T-helper 2 cell treated with Interferon-gamma antibody and Interleukin-4, amounts not matched to agents 100 ng/mL and 5 ng/mL, for 36 hours (primary cell): ENCODE data around the gene OGA. TPM values are rescaled to one million over a fixed set of nuclear protein-coding genes. Genes with fewer than 3 reads are reported as not detected.

Experiments
- intact Hi-C: fragments of 100-400 bp; cut with micrococcal nuclease; formaldehyde crosslinking; loops from one replicate; pipeline ENCODE4 v1.15.1; 2023
- total RNA-seq: library from RNA; stranded (reverse); gene quantifications from 2 replicates; pipeline ENCODE4 v1.2.3, GENCODE V29; 2022

Gene OGA
- total RNA-seq, 1 donor from 2014 or later: 129 TPM

DNA sequence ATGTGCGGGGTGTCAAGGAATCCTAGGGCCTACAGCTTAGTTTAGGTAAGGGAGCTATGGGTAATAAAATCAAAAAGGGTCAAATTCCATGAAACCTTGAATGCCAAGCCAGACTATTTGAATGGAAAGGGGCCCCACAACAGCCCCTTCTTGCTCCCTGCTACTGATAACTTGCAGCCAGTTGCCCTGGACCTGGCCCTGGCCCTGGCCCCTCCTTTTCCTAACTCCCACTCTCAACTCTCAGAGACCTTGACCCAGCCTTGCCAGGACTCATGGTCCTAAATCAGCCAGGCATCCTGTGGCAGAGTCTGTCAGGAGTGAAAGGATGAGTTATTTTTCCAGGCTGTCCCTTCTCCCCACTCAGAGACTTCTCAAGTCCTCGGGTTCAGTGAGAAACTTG is 19.5 kb upstream of the OGA start:
- intact Hi-C loops: loop anchor here (10.0 kb wide), 1 partner anchor 557 kb away; the partner anchor contains the start of gene NFKB2

DNA sequence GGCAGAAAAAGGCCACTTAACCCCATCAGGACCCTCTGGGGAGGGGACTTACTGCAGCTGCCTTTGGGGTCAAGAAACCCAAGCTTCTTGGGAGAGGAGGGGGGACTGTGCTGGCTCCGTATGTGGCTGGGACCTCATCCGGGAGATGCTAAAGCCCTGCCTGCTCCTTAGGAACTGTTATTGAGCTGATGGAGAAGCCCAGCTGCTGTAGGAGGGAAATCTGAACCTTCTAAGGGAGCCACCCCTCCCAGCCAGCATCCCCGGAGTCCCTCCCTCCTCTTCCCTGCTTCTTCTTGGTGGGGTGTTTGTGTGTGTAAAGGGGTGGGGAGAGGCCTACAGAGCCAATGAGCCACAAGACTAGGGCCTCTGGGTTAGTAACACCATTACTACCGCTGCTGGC is 17.1 kb upstream of the OGA start:
- intact Hi-C loops: loop anchor here (10.0 kb wide), 1 partner anchor 559 kb away; the partner anchor contains the start of gene NFKB2

DNA sequence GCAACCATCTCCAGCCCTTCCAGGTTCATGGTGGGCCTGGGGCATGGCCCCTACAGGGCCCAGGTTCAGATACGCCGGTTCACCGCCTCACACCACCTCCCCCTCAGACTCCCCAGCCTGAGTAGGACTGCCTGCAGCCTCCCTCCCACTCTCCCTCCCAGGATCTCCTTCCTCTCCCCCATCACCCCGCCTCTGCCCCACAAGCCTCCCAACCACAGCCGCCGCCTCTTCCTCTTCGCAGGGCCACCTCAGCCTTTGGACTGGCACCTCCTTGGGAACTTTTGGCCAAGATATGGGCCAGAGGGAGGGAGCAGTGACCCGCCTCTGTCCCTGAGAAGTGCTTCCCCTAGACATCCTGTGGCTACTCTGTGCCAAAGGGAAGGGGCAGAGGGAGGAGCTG is 16.1 kb upstream of the OGA start:
- intact Hi-C loops: loop anchor here (5.0 to 10.0 kb wide), 2 partner anchors 283 to 560 kb away; partner anchors contain the start of gene NFKB2

DNA sequence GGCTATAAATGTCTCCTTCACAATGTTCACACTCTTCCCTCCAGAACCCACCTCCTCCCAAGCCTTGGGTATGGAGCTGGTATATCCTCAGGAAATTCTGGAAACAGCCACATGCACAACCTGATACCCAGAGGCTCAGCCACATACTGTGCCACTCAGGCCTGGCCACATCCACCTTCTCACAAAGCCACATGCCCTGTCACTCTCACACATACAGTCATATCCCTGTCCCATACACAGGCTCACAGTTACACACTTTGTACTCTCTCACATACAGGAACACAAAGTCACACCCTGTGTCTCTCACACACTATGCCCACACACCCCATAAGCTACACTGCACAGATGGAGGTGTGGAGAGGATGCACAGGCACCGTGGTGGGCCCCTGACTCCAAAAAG is 15.2 kb upstream of the OGA start:
- intact Hi-C loops: loop anchor here (5.0 to 10.0 kb wide), 2 partner anchors 284 to 561 kb away; partner anchors contain the start of gene NFKB2

DNA sequence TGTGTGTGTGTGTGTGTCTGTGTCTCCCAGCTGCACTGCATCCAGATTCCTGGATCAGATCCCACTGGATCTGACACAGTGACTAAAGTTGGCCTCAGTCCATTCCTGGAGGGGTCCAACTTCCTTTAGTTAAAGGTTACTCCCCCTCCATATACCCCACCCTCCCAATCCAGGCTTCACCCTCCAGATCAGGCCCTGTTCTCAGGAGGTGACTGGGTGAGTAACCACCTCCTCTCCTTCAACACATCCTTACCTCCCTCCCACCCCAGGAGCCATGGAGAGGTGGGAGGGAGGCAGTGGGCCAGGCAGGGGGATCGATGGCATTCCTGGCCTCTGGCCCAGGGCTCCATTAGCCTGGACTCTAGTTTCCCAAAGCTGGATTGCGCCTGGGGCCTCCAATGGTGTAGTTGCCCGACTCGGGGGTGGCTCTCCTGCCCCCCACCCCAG is 14.1 kb upstream of the OGA start:
- intact Hi-C loops: loop anchor here (5.0 to 10.0 kb wide), 2 partner anchors 285 to 562 kb away; partner anchors contain the start of gene NFKB2

DNA sequence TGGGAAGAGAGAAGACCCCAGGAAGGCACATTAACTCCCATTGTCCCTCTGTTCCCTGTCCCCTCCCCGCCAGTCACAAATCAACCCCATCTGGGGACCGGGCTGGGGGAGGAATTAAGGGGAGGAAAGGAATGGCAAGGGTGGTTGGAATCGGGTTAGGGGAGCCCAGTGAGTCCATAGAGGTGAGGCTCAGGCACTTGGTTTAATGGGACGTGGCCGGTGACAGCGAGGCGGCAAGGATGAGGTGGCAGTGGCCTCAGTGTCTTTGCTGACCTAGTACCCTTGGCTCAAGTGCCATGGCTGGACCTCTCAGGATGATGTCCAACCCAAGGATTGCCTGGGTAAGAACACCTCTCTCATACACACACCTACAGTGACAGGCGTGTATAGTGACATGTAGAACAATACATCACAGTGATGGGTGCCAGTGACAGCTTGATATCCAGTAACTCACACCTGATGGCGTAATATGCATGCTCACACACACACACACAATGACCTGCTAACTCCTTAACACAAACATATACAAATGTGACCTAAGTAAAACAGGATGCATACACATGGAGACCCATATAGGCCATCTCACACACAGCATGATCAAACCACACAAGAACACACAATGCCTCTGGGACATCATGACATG is 13.0 kb upstream of the OGA start:
- intact Hi-C loops: loop anchor here (2.0 to 10.0 kb wide), 3 partner anchors 286 to 672 kb away; partner anchors contain the start of genes ACTR1A, NFKB2 and SUFU

DNA sequence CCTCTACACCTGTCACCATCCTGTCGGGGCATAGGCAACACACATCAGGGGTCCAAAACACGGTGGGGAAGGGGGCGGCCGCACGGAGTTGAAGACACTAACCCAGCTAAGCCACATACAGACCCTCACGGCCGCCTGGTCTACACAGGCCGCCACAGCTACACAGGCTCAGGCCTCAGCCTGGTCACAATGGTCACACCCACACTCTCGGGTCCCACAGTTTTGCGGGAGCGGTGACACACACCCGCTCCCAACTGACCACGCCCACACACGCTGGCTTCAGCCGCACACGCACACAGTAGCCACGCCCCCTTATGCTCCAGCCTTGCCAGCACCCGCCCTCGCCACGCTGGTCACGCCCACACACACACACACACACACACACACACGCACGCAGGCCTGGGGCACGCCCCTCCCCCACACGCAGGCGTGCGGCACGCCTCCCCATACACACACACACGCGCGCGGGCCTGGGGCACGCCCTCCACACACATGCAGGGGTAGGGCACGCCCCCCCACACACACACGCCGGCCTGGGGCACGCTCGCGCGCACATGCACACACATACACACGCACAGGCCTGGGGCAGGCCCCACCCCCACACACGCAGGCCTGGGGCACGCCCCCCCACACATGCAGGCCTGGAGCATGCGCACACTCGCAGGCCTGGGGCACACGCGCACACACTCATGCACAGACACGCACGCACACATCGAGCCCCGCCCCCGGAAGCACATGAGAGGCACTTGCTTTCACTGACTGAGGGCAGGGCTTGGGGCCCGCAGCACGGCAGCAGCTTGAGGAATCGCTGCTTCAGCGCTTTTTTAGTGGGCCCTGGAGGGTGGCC is 12.3 kb upstream of the OGA start:
- intact Hi-C loops: loop anchor here (1.0 to 10.0 kb wide), 4 partner anchors 12 to 672 kb away; partner anchors contain the start of genes ACTR1A, NFKB2, OGA and SUFU

DNA sequence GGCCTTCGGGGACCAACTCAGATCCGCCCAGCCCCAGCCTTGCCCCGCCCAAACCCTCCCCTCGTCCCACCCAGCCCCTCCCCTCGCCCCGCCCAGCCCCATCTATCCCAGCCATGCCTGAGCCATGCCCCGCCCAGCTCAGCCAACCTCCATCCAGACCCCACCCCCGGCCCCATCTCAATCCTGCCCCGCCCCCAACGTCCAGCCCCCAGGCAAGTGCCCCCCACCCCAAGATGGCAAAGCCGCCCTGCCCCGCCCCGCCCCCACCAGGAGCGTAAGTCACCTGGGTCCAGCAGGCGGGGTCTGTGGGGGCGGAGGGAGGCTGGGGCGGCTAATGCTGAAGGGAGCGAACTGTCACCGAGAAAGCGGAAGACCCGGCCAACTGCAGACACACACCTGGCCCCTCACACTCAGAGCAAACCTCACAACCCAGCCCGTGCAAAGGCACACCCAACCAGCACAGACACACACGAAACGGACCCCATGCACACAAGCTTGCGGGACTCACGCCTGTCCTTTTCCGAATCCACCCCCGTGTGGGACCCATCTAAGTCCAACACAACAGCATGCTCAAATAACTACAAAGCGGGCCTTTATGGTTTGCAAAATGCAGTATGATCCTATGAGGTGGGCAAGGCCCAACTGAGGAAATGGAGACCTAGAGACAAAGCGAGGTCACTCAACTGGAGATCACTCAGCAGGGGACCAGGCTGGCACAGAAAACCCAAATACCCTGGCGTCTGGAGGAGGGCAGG is 11.5 kb upstream of the OGA start:
- intact Hi-C loops: loop anchor here (1.0 to 10.0 kb wide), 4 partner anchors 11 to 673 kb away; partner anchors contain the start of genes ACTR1A, NFKB2, OGA and SUFU

DNA sequence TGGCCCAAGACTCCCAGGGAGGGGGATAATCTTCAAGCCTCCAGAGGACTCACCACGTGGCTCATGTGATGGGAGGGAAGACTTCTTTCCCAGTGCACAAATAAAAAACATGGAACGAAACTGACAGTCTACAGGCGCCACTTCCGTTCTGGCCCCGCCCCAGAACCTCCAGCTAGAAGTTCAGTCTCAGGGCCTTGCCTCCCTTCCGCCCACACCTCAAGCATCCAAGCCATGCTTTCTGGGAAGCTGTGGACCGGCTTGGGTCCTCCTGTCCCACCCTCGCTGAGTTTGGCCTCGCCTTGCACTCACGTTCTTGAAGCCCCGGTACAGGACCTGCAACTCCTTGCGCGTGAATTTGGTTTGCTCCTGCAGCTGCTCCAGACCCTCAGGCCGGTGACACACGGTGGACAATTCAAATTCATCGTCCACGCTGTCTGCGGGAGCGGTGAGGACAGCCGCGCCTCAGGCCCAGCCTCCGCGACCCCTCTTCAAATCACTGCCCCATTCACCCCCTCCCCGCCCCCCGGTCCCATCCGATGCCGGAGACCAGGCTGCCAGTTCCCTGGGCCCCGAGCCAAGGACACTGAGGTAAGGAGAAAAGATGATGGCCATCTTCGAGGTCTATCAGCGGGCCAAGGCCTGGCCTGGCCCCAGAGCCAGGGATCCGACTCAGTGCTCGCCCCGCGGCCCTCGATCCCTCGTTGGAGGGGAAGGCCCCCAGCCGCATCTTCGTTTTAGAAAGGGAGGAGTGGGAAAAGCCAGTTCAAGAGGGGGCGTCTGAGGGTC is 10.7 kb upstream of the OGA start:
- intact Hi-C loops: no loop called here

DNA sequence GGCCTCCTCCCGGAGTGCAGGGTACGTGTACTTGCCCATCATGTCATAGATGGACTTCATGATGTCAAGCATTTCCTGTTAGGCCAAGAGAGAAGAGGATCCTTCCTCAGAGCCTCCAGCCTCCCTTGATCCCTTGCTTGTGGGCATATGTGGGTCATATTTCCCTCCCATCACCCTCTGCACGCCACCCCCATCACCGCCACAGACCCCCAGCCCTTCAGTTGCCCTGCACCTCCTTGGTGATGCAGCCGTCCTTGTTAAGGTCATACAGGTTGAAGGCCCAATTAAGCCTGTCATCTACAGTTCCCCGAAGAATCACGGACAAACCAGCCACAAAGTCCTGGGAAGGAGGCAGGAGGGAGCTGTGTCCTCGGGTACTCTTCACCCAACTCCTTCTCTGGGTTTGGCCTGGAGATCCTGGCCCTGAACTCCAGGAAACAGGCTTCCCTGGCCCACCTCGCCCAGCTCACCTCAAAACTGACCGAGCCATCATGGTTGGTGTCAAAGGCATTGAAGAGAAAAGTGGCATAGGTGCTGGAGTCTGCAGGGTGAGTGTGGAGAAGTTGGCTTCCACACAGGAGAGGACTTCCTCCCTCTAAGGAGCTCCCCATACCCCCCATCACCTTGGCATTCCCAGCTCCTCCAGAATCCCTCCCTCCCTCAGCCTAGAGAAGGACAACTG is 9.8 kb upstream of the OGA start:
- intact Hi-C loops: no loop called here

DNA sequence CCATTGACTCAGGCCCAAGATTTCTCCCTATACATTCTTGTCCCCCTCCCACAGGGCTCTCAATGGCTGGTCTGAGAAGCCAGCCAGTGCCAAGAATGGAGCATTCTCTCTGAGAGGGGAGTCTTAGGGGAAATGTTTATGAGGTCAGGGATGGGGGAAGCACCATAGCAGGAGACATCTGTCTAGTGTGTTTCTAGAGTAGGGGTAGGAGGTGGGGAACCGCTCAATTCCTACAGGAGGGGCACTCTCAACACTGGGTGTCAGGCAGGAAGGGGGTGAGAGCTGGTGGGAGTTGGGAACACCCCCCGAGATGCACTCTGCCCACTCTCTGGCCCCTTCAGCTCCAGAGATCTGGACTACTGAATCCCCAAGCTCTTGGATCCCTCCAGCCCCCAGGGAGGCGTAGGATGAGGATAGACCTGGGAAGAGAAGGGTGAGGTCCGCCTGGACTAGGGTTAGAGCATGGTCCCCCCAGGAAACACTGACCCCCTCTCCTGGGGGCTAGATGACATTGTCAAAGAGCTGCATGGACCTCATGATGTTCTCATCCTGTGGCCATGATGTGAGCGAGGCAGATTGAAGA is 8.7 kb upstream of the OGA start:
- intact Hi-C loops: no loop called here

DNA sequence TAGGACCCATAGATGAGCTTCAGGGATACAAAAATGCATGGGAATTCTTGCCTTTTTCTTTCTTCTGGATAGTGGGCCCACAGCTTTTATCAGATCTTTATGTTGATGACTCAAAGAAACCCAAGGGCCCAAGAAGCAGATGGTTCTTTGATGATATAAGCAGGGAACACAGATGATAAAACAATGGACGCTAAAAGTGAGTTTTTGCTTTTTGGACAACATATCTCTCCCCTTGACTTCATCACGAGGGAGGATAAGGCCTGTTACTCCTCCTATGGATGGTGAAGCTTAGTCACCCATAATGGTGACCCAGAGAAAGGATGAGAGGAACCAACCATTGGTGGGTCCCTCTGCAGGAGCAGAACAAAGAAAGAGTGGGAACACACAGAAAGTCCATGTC is 6.5 kb upstream of the OGA start:
- intact Hi-C loops: no loop called here

DNA sequence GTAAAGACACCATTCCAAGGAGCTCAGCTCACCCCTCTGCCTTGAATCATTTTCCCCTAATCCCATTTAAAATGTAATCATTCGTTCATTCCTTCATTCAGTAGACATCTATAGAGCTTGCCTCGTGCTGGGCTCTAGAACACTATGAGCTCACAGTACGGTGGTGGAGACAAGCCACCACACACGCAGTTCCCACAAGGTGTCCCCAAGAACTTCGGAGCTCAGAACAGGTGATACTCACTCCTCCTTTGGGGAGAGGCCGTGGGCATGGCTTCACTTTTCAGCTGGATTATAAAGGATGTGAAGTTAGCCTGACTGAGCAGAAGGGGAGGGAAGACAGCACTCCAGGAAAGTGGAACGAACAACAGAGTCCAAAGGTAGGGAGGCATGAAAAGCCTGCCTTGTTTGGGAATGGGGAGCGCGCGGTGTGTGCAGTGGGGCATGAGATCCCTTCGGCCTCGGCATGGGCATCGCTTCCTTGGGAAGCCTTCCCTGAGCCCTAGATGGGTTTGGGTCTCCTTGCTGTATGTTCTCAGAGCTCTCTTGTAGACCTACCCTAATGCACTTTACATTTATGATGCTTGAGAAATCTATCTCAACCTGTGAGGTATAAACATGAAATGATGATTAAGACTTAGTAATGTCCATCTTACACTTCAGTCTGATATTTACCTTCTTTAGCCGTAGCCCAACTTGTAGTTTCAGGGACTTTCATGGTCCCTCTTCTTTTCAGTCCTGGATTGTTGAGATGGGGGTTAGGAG is 809 bp upstream of the OGA start:
- intact Hi-C loops: loop anchor here (1.0 to 10.0 kb wide), 7 partner anchors 11 to 826 kb away; partner anchors contain the start of genes ACTR1A, ARMH3, GBF1 and NOLC1

DNA sequence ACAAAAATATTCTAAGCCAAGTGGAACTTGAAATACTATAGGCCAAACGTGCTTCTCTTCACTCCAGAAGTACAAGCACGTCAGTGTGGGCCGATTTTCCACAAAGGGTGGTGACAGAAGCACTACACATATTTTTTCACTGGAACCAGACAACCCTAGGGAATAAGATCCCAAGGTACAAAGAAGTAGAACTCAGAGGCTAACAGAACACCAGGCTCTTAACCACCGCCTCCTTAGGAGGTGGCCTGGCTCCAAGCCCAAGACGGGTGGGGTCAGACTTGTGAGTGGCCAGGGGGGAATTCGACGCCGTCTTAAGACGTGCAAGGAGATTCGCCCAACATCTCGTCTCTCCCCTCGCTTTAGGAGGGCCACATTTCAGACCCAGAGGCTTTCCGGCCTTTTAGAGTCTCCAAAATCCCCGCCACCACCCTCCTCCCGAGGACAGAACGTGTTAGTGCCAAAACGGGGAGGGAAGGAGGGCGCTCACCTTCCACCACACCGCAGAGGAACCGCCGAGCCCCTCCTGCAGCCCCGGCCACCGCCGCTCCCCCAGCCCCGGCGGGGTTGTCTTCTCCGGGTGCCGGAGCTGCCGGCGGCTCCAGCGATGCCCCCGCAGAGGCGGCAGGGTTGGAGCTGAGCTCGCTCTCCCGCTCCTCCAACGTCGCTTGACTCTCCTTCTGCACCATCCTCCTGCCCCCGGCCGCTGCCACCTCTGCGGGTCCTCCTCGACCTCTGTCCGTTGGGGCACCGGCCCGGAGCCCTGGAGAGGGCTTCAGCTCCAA is 716 bp downstream of the OGA start:
- intact Hi-C loops: loop anchor here (1.0 to 10.0 kb wide), 7 partner anchors 13 to 827 kb away; partner anchors contain the start of genes ACTR1A, ARMH3, GBF1 and NOLC1

DNA sequence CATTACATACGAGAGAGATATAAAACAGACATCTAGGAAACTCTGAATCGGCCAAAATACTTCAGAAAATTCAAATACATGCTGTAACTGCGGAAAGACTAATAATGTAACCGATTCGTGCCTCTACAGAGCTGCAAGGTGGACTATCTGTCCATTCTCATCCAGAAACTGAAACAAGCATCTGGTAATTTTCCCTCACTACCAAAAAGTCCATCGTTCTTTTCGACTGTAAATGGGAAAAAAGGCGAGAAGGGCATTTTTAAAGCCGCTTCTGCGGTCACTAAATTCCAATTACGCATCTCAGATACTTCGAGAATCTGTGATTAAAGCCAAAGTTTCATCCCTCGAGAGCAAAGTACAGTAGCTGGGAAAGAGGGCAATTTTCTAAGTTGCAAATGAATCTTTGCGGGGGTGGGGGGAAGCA is 1.3 kb downstream of the OGA start:
- intact Hi-C loops: loop anchor here (10.0 kb wide), 2 partner anchors 428 to 828 kb away; partner anchors contain the start of genes GBF1, PITX3 and TRIM8

DNA sequence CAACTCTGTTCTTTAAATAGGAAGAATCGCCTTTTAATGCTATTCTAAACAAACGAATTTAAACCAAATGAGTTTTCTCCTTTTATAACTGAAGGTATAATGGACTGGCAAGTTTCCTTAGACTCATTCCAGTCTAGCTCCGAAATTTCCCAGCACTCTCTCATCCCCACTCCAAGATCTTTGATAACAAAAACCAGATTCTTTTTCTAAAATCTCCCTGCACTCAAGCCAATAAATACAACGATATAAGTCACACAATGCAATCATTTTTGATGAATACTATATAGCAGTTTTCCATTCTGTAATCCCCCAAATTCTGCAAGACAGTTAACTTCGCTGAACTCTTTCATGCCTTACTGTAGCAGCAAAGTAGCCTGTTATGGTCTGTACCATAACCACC is 1.9 kb downstream of the OGA start:
- intact Hi-C loops: loop anchor here (10.0 kb wide), 2 partner anchors 428 to 828 kb away; partner anchors contain the start of genes GBF1, PITX3 and TRIM8

DNA sequence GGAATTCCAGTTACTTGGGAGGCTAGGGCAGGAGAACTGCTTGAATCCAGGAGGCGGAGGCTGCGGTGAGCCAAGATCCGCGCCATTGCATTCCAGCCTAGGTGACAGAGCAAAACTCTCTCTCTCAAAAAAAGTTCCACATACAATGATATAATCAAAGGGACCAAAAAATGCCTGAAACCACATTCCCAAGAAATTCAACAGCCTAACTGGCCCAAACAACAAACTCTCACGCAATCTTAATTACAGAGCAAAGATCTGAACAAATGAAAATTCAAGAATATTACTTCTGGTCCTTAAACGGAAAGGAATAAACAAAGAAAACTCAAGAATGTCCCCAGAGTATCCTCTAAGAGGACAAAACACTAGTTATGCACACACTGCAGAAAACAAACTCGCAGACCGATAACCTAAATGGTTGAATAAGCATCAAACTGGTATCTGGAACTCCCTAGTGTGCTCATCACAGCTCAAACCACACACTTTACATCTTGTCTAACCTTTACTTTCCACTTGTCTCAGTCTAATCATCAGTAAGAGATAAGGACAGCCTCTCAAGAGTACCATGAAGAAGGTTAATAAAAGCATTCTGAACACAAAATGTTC is 3.7 kb downstream of the OGA start:
- intact Hi-C loops: loop anchor here (10.0 kb wide), 2 partner anchors 430 to 830 kb away; partner anchors contain the start of genes GBF1, PITX3 and TRIM8
